ENCODE results near the gene LST1. TPM values are rescaled to one million over a fixed set of nuclear protein-coding genes. Genes with fewer than 3 reads are reported as not detected.
A peak's percentile ranks its signal among the peaks of the same experiment; 100 is the strongest.

The LST1 gene
- total and polyA plus RNA-seq, 9 donors = 5.0 to 9.0 (median 7.0) TPM

DNA sequence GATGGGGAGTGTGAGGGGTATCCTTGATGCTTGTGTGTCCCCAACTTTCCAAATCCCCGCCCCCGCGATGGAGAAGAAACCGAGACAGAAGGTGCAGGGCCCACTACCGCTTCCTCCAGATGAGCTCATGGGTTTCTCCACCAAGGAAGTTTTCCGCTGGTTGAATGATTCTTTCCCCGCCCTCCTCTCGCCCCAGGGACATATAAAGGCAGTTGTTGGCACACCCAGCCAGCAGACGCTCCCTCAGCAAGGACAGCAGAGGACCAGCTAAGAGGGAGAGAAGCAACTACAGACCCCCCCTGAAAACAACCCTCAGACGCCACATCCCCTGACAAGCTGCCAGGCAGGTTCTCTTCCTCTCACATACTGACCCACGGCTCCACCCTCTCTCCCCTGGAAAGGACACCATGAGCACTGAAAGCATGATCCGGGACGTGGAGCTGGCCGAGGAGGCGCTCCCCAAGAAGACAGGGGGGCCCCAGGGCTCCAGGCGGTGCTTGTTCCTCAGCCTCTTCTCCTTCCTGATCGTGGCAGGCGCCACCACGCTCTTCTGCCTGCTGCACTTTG lies 10.7 kb upstream of the LST1 start, which contains the start of gene TNF:
Gene TNF, plus strand, starts transcription at position 231 of the 567 bp plus-strand sequence. Its CDS starts 177 bp downstream, at position 408.
- no peak within 1 kb of the TSS for H3K27ac ChIP-seq (ENCODE audit: low read length)

DNA sequence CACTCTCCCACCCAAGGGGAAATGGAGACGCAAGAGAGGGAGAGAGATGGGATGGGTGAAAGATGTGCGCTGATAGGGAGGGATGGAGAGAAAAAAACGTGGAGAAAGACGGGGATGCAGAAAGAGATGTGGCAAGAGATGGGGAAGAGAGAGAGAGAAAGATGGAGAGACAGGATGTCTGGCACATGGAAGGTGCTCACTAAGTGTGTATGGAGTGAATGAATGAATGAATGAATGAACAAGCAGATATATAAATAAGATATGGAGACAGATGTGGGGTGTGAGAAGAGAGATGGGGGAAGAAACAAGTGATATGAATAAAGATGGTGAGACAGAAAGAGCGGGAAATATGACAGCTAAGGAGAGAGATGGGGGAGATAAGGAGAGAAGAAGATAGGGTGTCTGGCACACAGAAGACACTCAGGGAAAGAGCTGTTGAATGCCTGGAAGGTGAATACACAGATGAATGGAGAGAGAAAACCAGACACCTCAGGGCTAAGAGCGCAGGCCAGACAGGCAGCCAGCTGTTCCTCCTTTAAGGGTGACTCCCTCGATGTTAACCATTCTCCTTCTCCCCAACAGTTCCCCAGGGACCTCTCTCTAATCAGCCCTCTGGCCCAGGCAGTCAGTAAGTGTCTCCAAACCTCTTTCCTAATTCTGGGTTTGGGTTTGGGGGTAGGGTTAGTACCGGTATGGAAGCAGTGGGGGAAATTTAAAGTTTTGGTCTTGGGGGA lies 10.0 kb upstream of the LST1 start:
- Histone ChIP-seq H3K36me3 (ENCODE audit: control insufficient read depth, insufficient read depth, low read length) (no peaks in the 10 kb centered on the region), H3K27me3 (ENCODE audit: control insufficient read depth, insufficient read depth, low read length) (peaks cover 3% of the 10 kb centered on the region), H3K4me1 (ENCODE audit: control insufficient read depth, insufficient read depth, low read length) (peaks cover 10% of the 10 kb centered on the region), H3K27ac (ENCODE audit: low read length) (no peak overlapping the region), H3K4me3 (ENCODE audit: low read length) (peak overlapping the region; percentile 18), H3K9me3 (replicated peaks; ENCODE audit: control insufficient read depth, low read depth, low read length) (no peaks in the 10 kb centered on the region)
- DNase-seq = no peak
- WGBS (ENCODE audit: insufficient coverage) = 72% methylated on average over 5 of the region's 8 CpGs

More for the DNA sequence above, 10.7 kb upstream of the LST1 start, which contains the start of gene TNF:
- DNase-seq = peak; percentile 73
- Histone ChIP-seq H3K27me3 (ENCODE audit: control insufficient read depth, insufficient read depth, low read length) (peaks cover 3% of the 10 kb centered on the region), H3K36me3 (ENCODE audit: control insufficient read depth, insufficient read depth, low read length) (no peaks in the 10 kb centered on the region), H3K4me3 (ENCODE audit: low read length) (peak within 1 kb of the TSS; percentile 18), H3K4me1 (ENCODE audit: control insufficient read depth, insufficient read depth, low read length) (peaks cover 6% of the 10 kb centered on the region), H3K9me3 (replicated peaks; ENCODE audit: control insufficient read depth, low read depth, low read length) (no peaks in the 10 kb centered on the region)
- WGBS (ENCODE audit: insufficient coverage) = 52% methylated on average over 14 of the region's 19 CpGs

DNA sequence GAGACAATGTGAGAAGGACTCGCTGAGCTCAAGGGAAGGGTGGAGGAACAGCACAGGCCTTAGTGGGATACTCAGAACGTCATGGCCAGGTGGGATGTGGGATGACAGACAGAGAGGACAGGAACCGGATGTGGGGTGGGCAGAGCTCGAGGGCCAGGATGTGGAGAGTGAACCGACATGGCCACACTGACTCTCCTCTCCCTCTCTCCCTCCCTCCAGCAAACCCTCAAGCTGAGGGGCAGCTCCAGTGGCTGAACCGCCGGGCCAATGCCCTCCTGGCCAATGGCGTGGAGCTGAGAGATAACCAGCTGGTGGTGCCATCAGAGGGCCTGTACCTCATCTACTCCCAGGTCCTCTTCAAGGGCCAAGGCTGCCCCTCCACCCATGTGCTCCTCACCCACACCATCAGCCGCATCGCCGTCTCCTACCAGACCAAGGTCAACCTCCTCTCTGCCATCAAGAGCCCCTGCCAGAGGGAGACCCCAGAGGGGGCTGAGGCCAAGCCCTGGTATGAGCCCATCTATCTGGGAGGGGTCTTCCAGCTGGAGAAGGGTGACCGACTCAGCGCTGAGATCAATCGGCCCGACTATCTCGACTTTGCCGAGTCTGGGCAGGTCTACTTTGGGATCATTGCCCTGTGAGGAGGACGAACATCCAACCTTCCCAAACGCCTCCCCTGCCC lies 9.0 kb upstream of the LST1 start:
- Histone ChIP-seq H3K27me3 (ENCODE audit: control insufficient read depth, insufficient read depth, low read length) (peaks cover 12% of the 10 kb centered on the region), H3K36me3 (ENCODE audit: control insufficient read depth, insufficient read depth, low read length) (no peaks in the 10 kb centered on the region), H3K9me3 (replicated peaks; ENCODE audit: control insufficient read depth, low read depth, low read length) (no peaks in the 10 kb centered on the region), H3K4me3 (ENCODE audit: low read length) (no peak overlapping the region), H3K27ac (ENCODE audit: low read length) (no peak overlapping the region), H3K4me1 (ENCODE audit: control insufficient read depth, insufficient read depth, low read length) (peaks cover 17% of the 10 kb centered on the region)
- WGBS (ENCODE audit: insufficient coverage) = 92% methylated on average over 13 of the region's 19 CpGs
- DNase-seq = no peak

DNA sequence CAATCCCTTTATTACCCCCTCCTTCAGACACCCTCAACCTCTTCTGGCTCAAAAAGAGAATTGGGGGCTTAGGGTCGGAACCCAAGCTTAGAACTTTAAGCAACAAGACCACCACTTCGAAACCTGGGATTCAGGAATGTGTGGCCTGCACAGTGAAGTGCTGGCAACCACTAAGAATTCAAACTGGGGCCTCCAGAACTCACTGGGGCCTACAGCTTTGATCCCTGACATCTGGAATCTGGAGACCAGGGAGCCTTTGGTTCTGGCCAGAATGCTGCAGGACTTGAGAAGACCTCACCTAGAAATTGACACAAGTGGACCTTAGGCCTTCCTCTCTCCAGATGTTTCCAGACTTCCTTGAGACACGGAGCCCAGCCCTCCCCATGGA lies 8.5 kb upstream of the LST1 start:
- no peaks in the 10 kb centered on the region for H3K9me3 ChIP-seq (replicated peaks; ENCODE audit: control insufficient read depth, low read depth, low read length)
- 78% methylated on average over 2 of the region's 3 CpGs for WGBS (ENCODE audit: insufficient coverage)
- DNase-seq = no peak
- H3K27me3 ChIP-seq (ENCODE audit: control insufficient read depth, insufficient read depth, low read length) = peaks cover 14% of the 10 kb centered on the region
- H3K36me3 ChIP-seq (ENCODE audit: control insufficient read depth, insufficient read depth, low read length) = no peaks in the 10 kb centered on the region
- no peak overlapping the region for H3K4me3 ChIP-seq (ENCODE audit: low read length)
- H3K27ac ChIP-seq (ENCODE audit: low read length) = no peak overlapping the region
- H3K4me1 ChIP-seq (ENCODE audit: control insufficient read depth, insufficient read depth, low read length) = peaks cover 17% of the 10 kb centered on the region

DNA sequence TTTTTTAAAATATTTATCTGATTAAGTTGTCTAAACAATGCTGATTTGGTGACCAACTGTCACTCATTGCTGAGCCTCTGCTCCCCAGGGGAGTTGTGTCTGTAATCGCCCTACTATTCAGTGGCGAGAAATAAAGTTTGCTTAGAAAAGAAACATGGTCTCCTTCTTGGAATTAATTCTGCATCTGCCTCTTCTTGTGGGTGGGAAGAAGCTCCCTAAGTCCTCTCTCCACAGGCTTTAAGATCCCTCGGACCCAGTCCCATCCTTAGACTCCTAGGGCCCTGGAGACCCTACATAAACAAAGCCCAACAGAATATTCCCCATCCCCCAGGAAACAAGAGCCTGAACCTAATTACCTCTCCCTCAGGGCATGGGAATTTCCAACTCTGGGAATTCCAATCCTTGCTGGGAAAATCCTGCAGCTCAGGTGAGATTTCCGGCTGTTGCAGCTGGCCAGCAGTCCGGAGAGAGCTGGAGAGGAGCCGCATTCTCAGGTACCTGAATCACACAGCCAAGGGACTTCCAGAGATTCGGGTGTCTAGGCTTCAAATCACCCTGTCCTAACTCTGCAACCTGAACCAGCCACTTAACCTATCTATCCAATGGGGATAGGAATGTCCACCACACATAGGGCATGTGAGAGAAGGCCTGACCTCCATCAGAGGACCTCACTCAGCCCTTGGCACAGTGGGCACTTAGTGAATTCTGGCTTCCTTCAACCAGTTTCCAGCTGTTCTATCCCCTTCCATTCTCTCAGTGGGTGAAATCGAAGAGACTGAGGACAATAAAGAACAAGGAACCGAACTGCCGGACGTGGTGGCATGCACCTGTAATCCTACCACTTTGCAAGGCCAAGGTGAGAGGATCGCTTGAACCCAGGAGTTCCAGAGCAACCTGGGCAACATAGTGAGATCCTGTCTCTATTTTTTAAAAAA lies 7.6 kb upstream of the LST1 start:
- DNase-seq = no peak
- H3K4me1 ChIP-seq (ENCODE audit: control insufficient read depth, insufficient read depth, low read length) = peaks cover 17% of the 10 kb centered on the region
- H3K27me3 ChIP-seq (ENCODE audit: control insufficient read depth, insufficient read depth, low read length) = peaks cover 14% of the 10 kb centered on the region
- H3K27ac ChIP-seq (ENCODE audit: low read length) = no peak overlapping the region
- no peak overlapping the region for H3K4me3 ChIP-seq (ENCODE audit: low read length)
- 53% methylated on average over 5 of the region's 12 CpGs for WGBS (ENCODE audit: insufficient coverage)
- H3K9me3 ChIP-seq (replicated peaks; ENCODE audit: control insufficient read depth, low read depth, low read length) = no peaks in the 10 kb centered on the region
- no peaks in the 10 kb centered on the region for H3K36me3 ChIP-seq (ENCODE audit: control insufficient read depth, insufficient read depth, low read length)

DNA sequence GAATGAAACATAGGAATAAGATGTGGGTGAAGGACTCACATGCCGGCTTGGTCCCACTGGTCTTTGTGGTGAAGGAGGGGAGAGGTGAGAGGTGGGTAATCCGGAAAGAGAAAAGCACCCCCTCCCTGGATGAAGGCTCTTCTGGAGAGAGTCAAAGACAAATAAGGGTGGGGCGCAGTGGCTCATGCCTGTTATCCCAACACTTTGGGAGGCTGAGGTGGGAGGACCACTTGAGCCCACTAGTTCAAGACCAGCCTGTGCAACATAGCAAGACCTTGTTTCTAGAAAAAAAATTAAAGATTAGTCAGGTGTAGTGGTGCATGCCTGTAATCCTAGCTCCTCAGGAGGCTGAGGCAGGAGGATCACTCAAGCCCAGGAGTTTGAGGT lies 7.0 kb upstream of the LST1 start:
- DNase-seq = no peak
- Histone ChIP-seq H3K36me3 (ENCODE audit: control insufficient read depth, insufficient read depth, low read length) (no peaks in the 10 kb centered on the region), H3K27me3 (ENCODE audit: control insufficient read depth, insufficient read depth, low read length) (peaks cover 14% of the 10 kb centered on the region), H3K27ac (ENCODE audit: low read length) (no peak overlapping the region), H3K4me1 (ENCODE audit: control insufficient read depth, insufficient read depth, low read length) (peaks cover 17% of the 10 kb centered on the region), H3K4me3 (ENCODE audit: low read length) (no peak overlapping the region), H3K9me3 (replicated peaks; ENCODE audit: control insufficient read depth, low read depth, low read length) (no peaks in the 10 kb centered on the region)
- 92% methylated on average over 2 of the region's 3 CpGs for WGBS (ENCODE audit: insufficient coverage)

DNA sequence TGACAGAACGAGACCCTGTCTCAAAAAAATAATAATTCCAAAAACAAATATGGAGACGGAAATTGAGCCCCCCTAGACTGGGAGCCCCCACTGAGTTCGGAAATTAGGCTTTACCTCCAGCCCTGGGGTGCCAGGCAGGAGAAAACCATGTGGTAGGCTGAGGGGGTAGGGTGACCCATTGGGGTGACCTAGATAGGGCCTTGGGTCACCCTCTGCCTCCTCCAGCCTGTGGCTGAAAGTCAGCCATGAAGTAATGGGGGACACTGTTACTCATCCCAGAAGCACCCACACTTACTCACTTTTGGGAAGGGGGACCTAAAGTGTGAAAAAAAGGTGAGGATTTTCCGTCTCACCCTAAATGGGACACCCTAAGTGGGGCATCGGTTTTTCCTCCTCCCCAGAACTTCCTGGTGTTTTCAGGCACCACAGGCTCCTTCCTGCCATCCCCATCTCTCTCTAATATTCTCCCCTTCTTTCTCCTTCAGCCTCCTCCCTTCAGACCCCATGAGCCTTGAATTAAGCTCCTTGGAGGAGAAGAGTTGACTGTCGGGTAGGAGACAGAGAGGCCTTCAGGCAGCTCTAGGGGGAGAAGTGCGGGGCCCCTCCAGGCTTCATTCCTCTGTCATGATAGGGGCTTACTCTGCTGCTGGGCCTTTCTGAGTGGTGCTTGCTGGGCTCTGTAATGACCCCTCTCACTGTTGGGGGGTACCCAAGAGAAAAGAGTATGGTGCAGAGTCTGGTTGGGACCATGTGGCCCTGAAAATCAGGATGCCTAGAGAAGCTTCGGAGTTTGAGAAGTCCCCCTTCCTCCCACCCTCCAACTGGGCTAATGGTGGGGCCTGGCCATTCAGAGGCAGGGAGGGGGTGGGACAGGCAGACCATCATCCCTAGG lies 6.3 kb upstream of the LST1 start:
- Histone ChIP-seq H3K27me3 (ENCODE audit: control insufficient read depth, insufficient read depth, low read length) (peaks cover 14% of the 10 kb centered on the region), H3K9me3 (replicated peaks; ENCODE audit: control insufficient read depth, low read depth, low read length) (no peaks in the 10 kb centered on the region), H3K4me3 (ENCODE audit: low read length) (no peak overlapping the region), H3K36me3 (ENCODE audit: control insufficient read depth, insufficient read depth, low read length) (no peaks in the 10 kb centered on the region), H3K27ac (ENCODE audit: low read length) (no peak overlapping the region), H3K4me1 (ENCODE audit: control insufficient read depth, insufficient read depth, low read length) (peaks cover 17% of the 10 kb centered on the region)
- 100% methylated on average over 1 of the region's 8 CpGs for WGBS (ENCODE audit: insufficient coverage)
- DNase-seq = no peak

DNA sequence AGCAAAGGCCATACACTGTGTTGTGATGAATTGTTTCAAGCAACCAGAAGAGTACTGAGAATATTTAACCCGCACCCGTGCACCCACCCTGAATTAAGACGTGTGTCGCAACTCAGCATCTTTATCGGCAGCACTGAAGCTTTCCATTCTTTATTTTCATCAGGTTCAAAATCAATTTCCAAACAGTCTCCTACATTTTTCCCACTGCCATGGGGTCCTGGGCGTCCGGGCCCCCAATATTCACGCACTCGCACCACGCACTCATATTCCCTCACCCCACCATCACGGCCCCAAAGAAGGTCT lies 5.7 kb upstream of the LST1 start:
- Histone ChIP-seq H3K4me3 (ENCODE audit: low read length) (peak overlapping the region; percentile 62), H3K9me3 (replicated peaks; ENCODE audit: control insufficient read depth, low read depth, low read length) (no peaks in the 10 kb centered on the region), H3K36me3 (ENCODE audit: control insufficient read depth, insufficient read depth, low read length) (no peaks in the 10 kb centered on the region), H3K27me3 (ENCODE audit: control insufficient read depth, insufficient read depth, low read length) (peaks cover 14% of the 10 kb centered on the region), H3K4me1 (ENCODE audit: control insufficient read depth, insufficient read depth, low read length) (peaks cover 15% of the 10 kb centered on the region), H3K27ac (ENCODE audit: low read length) (no peak overlapping the region)
- no peak for DNase-seq
- WGBS (ENCODE audit: insufficient coverage) = 26% methylated on average over 11 of the region's 11 CpGs

DNA sequence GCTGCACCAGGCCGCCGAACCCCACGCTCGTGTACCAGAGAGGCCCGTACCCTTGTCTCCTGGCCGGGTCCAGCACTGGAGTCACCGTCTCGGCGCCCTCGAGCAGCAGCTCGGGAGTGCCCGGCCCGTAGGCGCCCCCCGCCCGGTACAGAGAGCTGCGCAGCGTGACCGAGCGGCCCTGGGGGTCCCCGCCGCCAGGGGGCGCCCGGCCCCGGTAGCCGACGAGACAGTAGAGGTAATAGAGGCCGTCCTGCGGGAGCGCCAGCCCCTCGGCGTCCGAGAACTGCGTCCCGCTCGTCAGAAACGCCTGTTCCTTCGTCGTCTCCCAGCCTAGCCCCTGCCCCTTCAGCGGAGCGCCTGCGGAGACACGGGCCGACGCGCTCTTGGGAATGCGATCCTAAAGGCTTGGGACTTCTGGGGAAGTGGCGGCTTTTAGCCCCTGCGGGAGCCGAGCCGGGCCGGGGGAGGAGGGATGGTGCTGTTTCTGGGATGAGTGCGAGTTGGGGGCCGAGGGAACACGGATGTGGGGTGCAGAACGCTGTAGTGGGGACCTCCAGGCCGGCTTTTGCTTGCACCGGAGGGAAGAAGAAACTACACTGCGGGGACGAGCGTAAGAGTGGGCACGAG lies 5.2 kb upstream of the LST1 start:
- peak overlapping the region; percentile 62 for H3K4me3 ChIP-seq (ENCODE audit: low read length)
- peaks cover 14% of the 10 kb centered on the region for H3K27me3 ChIP-seq (ENCODE audit: control insufficient read depth, insufficient read depth, low read length)
- DNase-seq = peak; percentile 92
- H3K4me1 ChIP-seq (ENCODE audit: control insufficient read depth, insufficient read depth, low read length) = peaks cover 17% of the 10 kb centered on the region
- H3K27ac ChIP-seq (ENCODE audit: low read length) = peak overlapping the region; percentile 53
- H3K36me3 ChIP-seq (ENCODE audit: control insufficient read depth, insufficient read depth, low read length) = no peaks in the 10 kb centered on the region
- whole genome bisulfite sequencing (ENCODE audit: insufficient coverage) = under 1% methylated on average over 54 of the region's 62 CpGs
- H3K9me3 ChIP-seq (replicated peaks; ENCODE audit: control insufficient read depth, low read depth, low read length) = no peaks in the 10 kb centered on the region
